Fibroblast of lung (primary cell): ENCODE results near the gene PDE3A.

Experiments
- CTCF ChIP-seq, 2 donors: IDR thresholded peaks in 1 of 2; conservative IDR thresholded peaks in 1 of 2; 1 replicate in 1 of 2; 2 replicates in 1 of 2; pipeline ENCODE4 v1.5.1; 2011 to 2012; ENCODE audit warnings: low read length in 2 of 2, control low read depth in 1 of 2, inconsistent platforms in 1 of 2, low read depth in 1 of 2, mild to moderate bottlenecking in 1 of 2
- EZH2 ChIP-seq: IDR thresholded peaks from 2 replicates; pipeline ENCODE4 v1.5.1; 2012; ENCODE audit warnings: low read length, control low read depth, mild to moderate bottlenecking; ENCODE audit errors: missing control alignments

DNA sequence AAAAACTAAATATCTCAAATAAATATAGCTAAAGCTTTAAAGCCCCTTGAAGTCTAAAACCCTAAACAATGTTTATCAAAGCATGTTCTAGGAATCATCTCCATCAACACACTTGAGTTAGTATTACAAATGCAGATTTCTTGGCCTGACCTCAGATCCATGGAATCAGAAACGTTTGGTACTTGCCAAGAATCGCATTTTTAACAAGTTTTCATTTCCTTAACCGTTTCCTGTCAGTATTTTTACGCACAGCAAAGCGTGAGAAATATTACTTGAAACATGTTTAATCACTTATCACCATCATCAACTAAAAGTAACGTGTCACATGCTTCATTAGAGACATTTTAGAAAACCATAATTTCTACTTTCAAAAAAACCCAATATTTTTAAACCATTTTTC, 336.5 kb downstream of the PDE3A start:
- TF ChIP-seq CTCF (conservative IDR thresholded peaks at IDR 0.05 in 1 of 2, IDR thresholded peaks at IDR 0.05 in 1 of 2; ENCODE audit: low read depth in 1 of 2, low read length in 2 of 2) (no peak), EZH2 (no peak)
